ENCODE results near the gene ATXN10.

- TF ChIP-seq CTCF (IDR thresholded peaks at IDR 0.05): no peak
- TF ChIP-seq EZH2 (IDR thresholded peaks at IDR 0.05; ENCODE audit: borderline replicate concordance, insufficient read depth, low read depth, low read length, poor library complexity, severe bottlenecking): no peak
Observed at GRCh38 chr22:45750626-45751025, 79.0 kb downstream of the ATXN10 start.
